Measurements from ENCODE around the gene SBF2.

DNA sequence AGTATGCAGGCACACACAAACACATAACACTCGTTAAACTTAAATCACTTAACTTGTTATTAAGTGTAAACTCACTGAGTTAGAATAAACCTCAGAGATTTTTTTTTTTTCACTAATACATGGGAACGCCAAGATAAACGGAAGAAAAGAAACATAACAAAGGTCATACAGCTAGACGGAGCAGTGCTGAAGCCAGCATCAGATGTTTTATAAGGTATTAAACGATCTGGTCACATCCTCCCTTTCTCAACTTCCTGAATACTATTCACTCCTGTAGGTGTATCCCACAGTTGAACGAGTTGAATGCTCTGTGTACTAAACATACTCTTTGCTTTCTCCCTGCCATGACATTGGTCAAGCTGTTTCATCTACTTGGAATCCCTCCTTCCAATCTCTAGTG is 418.2 kb downstream of the SBF2 start:
- TF ChIP-seq, protein P1, sequence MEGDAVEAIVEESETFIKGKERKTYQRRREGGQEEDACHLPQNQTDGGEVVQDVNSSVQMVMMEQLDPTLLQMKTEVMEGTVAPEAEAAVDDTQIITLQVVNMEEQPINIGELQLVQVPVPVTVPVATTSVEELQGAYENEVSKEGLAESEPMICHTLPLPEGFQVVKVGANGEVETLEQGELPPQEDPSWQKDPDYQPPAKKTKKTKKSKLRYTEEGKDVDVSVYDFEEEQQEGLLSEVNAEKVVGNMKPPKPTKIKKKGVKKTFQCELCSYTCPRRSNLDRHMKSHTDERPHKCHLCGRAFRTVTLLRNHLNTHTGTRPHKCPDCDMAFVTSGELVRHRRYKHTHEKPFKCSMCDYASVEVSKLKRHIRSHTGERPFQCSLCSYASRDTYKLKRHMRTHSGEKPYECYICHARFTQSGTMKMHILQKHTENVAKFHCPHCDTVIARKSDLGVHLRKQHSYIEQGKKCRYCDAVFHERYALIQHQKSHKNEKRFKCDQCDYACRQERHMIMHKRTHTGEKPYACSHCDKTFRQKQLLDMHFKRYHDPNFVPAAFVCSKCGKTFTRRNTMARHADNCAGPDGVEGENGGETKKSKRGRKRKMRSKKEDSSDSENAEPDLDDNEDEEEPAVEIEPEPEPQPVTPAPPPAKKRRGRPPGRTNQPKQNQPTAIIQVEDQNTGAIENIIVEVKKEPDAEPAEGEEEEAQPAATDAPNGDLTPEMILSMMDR (IDR thresholded peaks at IDR 0.05) = no peak
- no peak for TF ChIP-seq POLR2A (IDR thresholded peaks at IDR 0.05)
